Neural progenitor cell (in vitro differentiated cells): ENCODE results near the gene MSI2. TPM values are rescaled to one million over a fixed set of nuclear protein-coding genes. Genes with fewer than 3 reads are reported as not detected.
A peak's percentile ranks its signal among the peaks of the same experiment; 100 is the strongest.

Experiments
- DNase-seq: peaks from one replicate; pipeline ENCODE4 v3.0.0-alpha.2; 2016; ENCODE audit warnings: low spot score
- H2AFZ ChIP-seq: fragments of 200-600 bp; sonication (generic); replicated peaks from 2 replicates; pipeline ENCODE4 v1.6.1; 2016; ENCODE audit warnings: antibody characterized with exemption
- H3F3A ChIP-seq: fragments of 200-600 bp; sonication (generic); 2 replicates; pipeline ENCODE4 v1.6.1; 2016; ENCODE audit warnings: antibody characterized with exemption, low read depth
- H3K27ac ChIP-seq: fragments of 200-600 bp; sonication (generic); 2 replicates; pipeline ENCODE4 v1.5.1; 2016; ENCODE audit warnings: mild to moderate bottlenecking
- H3K27me3 ChIP-seq: fragments of 200-600 bp; sonication (generic); 2 replicates; pipeline ENCODE4 v1.6.1; 2016; ENCODE audit warnings: mild to moderate bottlenecking, moderate library complexity
- H3K36me3 ChIP-seq: fragments of 200-600 bp; sonication (generic); 2 replicates; pipeline ENCODE4 v1.5.1; 2016
- H3K4me1 ChIP-seq: fragments of 200-600 bp; sonication (generic); 2 replicates; pipeline ENCODE4 v1.6.1; 2016; ENCODE audit warnings: mixed run types
- H3K4me2 ChIP-seq: fragments of 200-600 bp; sonication (generic); 2 replicates; pipeline ENCODE4 v1.6.1; 2016
- H3K4me3 ChIP-seq: fragments of 200-600 bp; sonication (generic); 2 replicates; pipeline ENCODE4 v1.5.1; 2016
- H3K79me2 ChIP-seq: fragments of 200-600 bp; sonication (generic); 2 replicates; pipeline ENCODE4 v1.6.1; 2016; ENCODE audit warnings: low read depth
- H3K9ac ChIP-seq: fragments of 200-600 bp; sonication (generic); 2 replicates; pipeline ENCODE4 v1.6.1; 2016
- H3K9me3 ChIP-seq: fragments of 200-600 bp; sonication (generic); 2 replicates; pipeline ENCODE4 v1.5.1; 2016; ENCODE audit warnings: low read depth
- H4K20me1 ChIP-seq: fragments of 200-600 bp; sonication (generic); 2 replicates; pipeline ENCODE4 v1.6.1; 2016; ENCODE audit warnings: low read depth
- H3K27ac Mint-ChIP-seq: 3 replicates; pipeline ENCODE4 v1.8.0; 2021; ENCODE audit warnings: mixed read lengths
- H3K27me3 Mint-ChIP-seq: 2 replicates; pipeline ENCODE4 v1.8.0; 2022; ENCODE audit warnings: low read depth, mild to moderate bottlenecking, inconsistent platforms, moderate library complexity, mixed read lengths; ENCODE audit not compliant: insufficient read depth
- H3K36me3 Mint-ChIP-seq: 3 replicates; pipeline ENCODE4 v1.8.0; 2021; ENCODE audit warnings: mixed read lengths
- H3K4me1 Mint-ChIP-seq: 3 replicates; pipeline ENCODE4 v1.8.0; 2021; ENCODE audit warnings: mixed read lengths
- H3K4me3 Mint-ChIP-seq: 3 replicates; pipeline ENCODE4 v1.8.0; 2021; ENCODE audit warnings: mild to moderate bottlenecking, moderate library complexity, mixed read lengths
- H3K9me3 Mint-ChIP-seq: 3 replicates; pipeline ENCODE4 v1.8.0; 2020; ENCODE audit warnings: mixed read lengths
- EZH2 ChIP-seq: fragments of 200-600 bp; sonication (generic); IDR thresholded peaks from 2 replicates; pipeline ENCODE4 v1.6.1; 2017; ENCODE audit warnings: antibody characterized with exemption, mild to moderate bottlenecking, moderate library complexity
- EZH2phosphoT487 ChIP-seq: fragments of 200-600 bp; sonication (generic); IDR thresholded peaks from 2 replicates; pipeline ENCODE4 v1.6.1; 2017; ENCODE audit warnings: antibody characterized with exemption
- total RNA-seq: library from RNA; depleted of rRNA; stranded (reverse); fragments of >200 nt; gene quantifications from 2 replicates; pipeline ENCODE4 v1.2.3, GENCODE V29; 2015; ENCODE audit warnings: low replicate concordance
- TF ChIP-seq, protein P1 (sequence below): fragments of 200-600 bp; sonication (generic); IDR thresholded peaks from 2 replicates; pipeline ENCODE4 v1.5.1; 2017; ENCODE audit warnings: antibody characterized with exemption, mild to moderate bottlenecking

The MSI2 gene
- total RNA-seq, 1 donor from 2014 or later: 96.9 TPM

- no peaks in the 10 kb centered on the region for H3K9me3 Mint-ChIP-seq
- H3K4me3 Mint-ChIP-seq: peak overlapping the region; percentile 68
- no peak overlapping the region for H3K27ac ChIP-seq
- H3K4me1 Mint-ChIP-seq: peaks cover 68% of the 10 kb centered on the region
- no peak for DNase-seq
- H3K27ac Mint-ChIP-seq: peak overlapping the region; percentile 87
- peak overlapping the region; percentile 56 for H3K4me2 ChIP-seq
- H3K4me3 ChIP-seq: no peak overlapping the region
- peaks cover 93% of the 10 kb centered on the region for H4K20me1 ChIP-seq
- H3K79me2 ChIP-seq: peaks cover 40% of the 10 kb centered on the region
- H3K9ac ChIP-seq: no peak overlapping the region
- H3K9me3 ChIP-seq: no peaks in the 10 kb centered on the region
- no peaks in the 10 kb centered on the region for H3K27me3 ChIP-seq
- H2AFZ ChIP-seq: no peak overlapping the region
- peaks cover 6% of the 10 kb centered on the region for H3F3A ChIP-seq
- peaks cover 6% of the 10 kb centered on the region for H3K27me3 Mint-ChIP-seq
- TF ChIP-seq EZH2phosphoT487: no peak
- TF ChIP-seq, protein P1, sequence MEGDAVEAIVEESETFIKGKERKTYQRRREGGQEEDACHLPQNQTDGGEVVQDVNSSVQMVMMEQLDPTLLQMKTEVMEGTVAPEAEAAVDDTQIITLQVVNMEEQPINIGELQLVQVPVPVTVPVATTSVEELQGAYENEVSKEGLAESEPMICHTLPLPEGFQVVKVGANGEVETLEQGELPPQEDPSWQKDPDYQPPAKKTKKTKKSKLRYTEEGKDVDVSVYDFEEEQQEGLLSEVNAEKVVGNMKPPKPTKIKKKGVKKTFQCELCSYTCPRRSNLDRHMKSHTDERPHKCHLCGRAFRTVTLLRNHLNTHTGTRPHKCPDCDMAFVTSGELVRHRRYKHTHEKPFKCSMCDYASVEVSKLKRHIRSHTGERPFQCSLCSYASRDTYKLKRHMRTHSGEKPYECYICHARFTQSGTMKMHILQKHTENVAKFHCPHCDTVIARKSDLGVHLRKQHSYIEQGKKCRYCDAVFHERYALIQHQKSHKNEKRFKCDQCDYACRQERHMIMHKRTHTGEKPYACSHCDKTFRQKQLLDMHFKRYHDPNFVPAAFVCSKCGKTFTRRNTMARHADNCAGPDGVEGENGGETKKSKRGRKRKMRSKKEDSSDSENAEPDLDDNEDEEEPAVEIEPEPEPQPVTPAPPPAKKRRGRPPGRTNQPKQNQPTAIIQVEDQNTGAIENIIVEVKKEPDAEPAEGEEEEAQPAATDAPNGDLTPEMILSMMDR: no peak
- TF ChIP-seq EZH2: no peak
- peaks cover 32% of the 10 kb centered on the region for H3K4me1 ChIP-seq
- peaks cover 17% of the 10 kb centered on the region for H3K36me3 Mint-ChIP-seq
- H3K36me3 ChIP-seq: no peaks in the 10 kb centered on the region
Measured at GRCh38 chr17:57587193-57587969, 331.1 kb downstream of the MSI2 start.

DNA sequence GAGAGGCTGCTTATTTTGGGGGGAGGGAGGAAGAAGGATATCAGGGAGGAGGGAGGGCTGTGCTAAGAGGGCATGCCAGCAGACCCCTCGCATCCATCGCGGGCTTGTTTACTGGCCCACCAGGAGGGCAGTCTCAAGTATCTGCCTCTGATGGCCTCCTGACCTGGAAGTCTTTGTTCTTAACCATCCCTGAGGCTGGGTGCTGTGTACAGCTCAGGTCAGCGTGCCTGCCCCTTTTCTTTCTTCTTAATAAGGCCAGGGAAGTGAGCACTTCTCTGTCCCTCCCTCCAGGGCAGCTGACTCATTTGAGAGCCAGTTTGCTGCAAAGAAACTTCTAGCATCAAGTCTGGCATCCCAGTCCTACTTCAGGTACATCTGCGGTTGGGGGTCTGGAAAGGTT, 331.8 kb downstream of the MSI2 start:
- TF ChIP-seq EZH2phosphoT487: no peak
- no peak for TF ChIP-seq EZH2
- TF ChIP-seq, protein P1: no peak
- Histone ChIP-seq H3K27ac (no peak overlapping the region), H3K79me2 (peaks cover 33% of the 10 kb centered on the region), H3K4me3 (no peak overlapping the region), H3K4me1 (peaks cover 39% of the 10 kb centered on the region), H3K27me3 (no peaks in the 10 kb centered on the region), H3K9ac (no peak overlapping the region), H3K4me2 (peak overlapping the region; percentile 56), H4K20me1 (peaks cover 94% of the 10 kb centered on the region), H3K36me3 (no peaks in the 10 kb centered on the region), H3K9me3 (no peaks in the 10 kb centered on the region), H3F3A (peaks cover 14% of the 10 kb centered on the region), H2AFZ (no peak overlapping the region)
- no peaks in the 10 kb centered on the region for H3K9me3 Mint-ChIP-seq
- peak; percentile 73 for DNase-seq
- H3K4me3 Mint-ChIP-seq: peak overlapping the region; percentile 33
- H3K4me1 Mint-ChIP-seq: peaks cover 64% of the 10 kb centered on the region
- peaks cover 6% of the 10 kb centered on the region for H3K27me3 Mint-ChIP-seq
- H3K36me3 Mint-ChIP-seq: peaks cover 17% of the 10 kb centered on the region
- H3K27ac Mint-ChIP-seq: peak overlapping the region; percentile 87

DNA sequence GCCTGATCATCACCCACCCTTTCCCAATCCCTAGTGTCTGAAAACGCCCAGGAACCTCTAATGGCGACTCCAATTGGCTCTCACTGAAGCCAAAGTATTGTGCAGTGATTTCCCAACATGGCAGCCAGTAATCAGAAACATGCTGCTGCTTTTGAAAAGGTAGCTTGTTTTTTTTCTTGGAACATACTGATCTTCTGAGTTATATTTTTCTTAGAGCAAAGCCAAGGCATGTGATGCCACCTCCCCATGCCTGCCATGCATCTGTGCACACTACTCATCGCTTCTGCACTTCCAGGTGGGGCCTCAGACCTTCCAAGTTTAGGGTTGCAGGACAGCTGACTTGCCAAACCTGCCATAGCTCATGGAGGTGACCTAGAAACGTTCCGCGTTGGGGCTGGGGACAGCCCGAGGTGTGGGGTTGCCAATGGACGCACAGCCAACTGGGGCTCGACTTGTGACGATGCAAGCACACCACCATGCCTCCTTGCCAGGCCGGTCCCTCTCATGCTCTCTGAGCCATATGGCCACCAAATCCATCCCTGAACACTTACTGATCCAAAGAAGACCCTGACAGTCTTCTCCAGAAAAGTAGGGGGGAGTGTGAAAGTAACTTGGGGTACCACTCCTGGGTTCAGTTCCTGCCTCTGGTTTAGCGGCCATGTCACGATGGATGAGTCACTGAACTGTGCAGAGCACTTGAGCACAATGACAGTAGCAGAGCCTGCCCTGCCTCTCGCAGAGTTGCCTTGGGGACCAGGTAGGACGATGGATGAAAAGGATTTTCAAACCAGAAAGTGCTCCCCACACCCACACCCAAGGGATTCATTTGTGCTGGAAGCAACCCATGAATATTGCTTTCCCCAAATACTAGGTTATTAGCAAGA, 333.1 kb downstream of the MSI2 start:
- peaks cover 42% of the 10 kb centered on the region for H3K4me1 ChIP-seq
- peaks cover 25% of the 10 kb centered on the region for H3K36me3 Mint-ChIP-seq
- no peaks in the 10 kb centered on the region for H3K9me3 ChIP-seq
- H3K4me3 ChIP-seq: no peak overlapping the region
- peaks cover 66% of the 10 kb centered on the region for H3K4me1 Mint-ChIP-seq
- peaks cover 27% of the 10 kb centered on the region for H3F3A ChIP-seq
- no peak overlapping the region for H3K4me3 Mint-ChIP-seq
- H3K9me3 Mint-ChIP-seq: peaks cover 6% of the 10 kb centered on the region
- H3K4me2 ChIP-seq: no peak overlapping the region
- H3K79me2 ChIP-seq: peaks cover 27% of the 10 kb centered on the region
- H3K27ac Mint-ChIP-seq: no peak overlapping the region
- no peaks in the 10 kb centered on the region for H3K36me3 ChIP-seq
- no peak overlapping the region for H3K27ac ChIP-seq
- no peak overlapping the region for H3K9ac ChIP-seq
- TF ChIP-seq, protein P1: no peak
- no peak for TF ChIP-seq EZH2
- TF ChIP-seq EZH2phosphoT487: no peak
- H2AFZ ChIP-seq: no peak overlapping the region
- DNase-seq: no peak
- H3K27me3 ChIP-seq: no peaks in the 10 kb centered on the region
- peaks cover 3% of the 10 kb centered on the region for H3K27me3 Mint-ChIP-seq
- H4K20me1 ChIP-seq: peaks cover 94% of the 10 kb centered on the region
